Measurements from ENCODE around the gene ATP5F1B.
A peak's percentile ranks its signal among the peaks of the same experiment; 100 is the strongest.
"Not testable (repeated sequence)": the region's sequence is repeated elsewhere in the genome, so short reads cannot be mapped to it uniquely, and the experiment has no call there.

The ATP5F1B gene

GRCh38 chr12:56668197-56668457 lies 22.3 kb upstream of the ATP5F1B start:
- no peak overlapping the region for H3K4me3 ChIP-seq (ENCODE audit: low read depth, low read length)
- no peak for DNase-seq (ENCODE audit: low read depth)
- TF ChIP-seq CTCF (conservative IDR thresholded peaks at IDR 0.05; ENCODE audit: low read depth, low read length), result no peak

GRCh38 chr12:56661979-56662638 lies 16.3 kb upstream of the ATP5F1B start:
- DNase-seq (ENCODE audit: low read depth), result no peak
- TF ChIP-seq CTCF (conservative IDR thresholded peaks at IDR 0.05; ENCODE audit: low read depth, low read length), result no peak
- H3K4me3 ChIP-seq (ENCODE audit: low read depth, low read length), result no peak overlapping the region

- no peak for DNase-seq (ENCODE audit: low read depth)
- TF ChIP-seq CTCF (conservative IDR thresholded peaks at IDR 0.05; ENCODE audit: low read depth, low read length), result no peak
- H3K4me3 ChIP-seq (ENCODE audit: low read depth, low read length), result no peak overlapping the region
These were observed 15.8 kb upstream of the ATP5F1B start for GRCh38 chr12:56661560-56661959.

- no peak overlapping the region for H3K4me3 ChIP-seq (ENCODE audit: low read depth, low read length)
- TF ChIP-seq CTCF (conservative IDR thresholded peaks at IDR 0.05; ENCODE audit: low read depth, low read length), result no peak
- no peak for DNase-seq (ENCODE audit: low read depth)
These were observed 13.1 kb upstream of the ATP5F1B start for GRCh38 chr12:56658921-56659320.

GRCh38 chr12:56657416-56658379 lies 11.9 kb upstream of the ATP5F1B start:
- no peak overlapping the region for H3K4me3 ChIP-seq (ENCODE audit: low read depth, low read length)
- TF ChIP-seq CTCF (conservative IDR thresholded peaks at IDR 0.05; ENCODE audit: low read depth, low read length), result no peak
- no peak for DNase-seq (ENCODE audit: low read depth)

GRCh38 chr12:56653781-56654180 lies 8.0 kb upstream of the ATP5F1B start:
- DNase-seq (ENCODE audit: low read depth); H3K4me3 ChIP-seq (ENCODE audit: low read depth, low read length): not testable (repeated sequence)

- not testable (repeated sequence) for H3K4me3 ChIP-seq (ENCODE audit: low read depth, low read length)
These were observed 2.2 kb upstream of the ATP5F1B start for GRCh38 chr12:56648023-56648422.

GRCh38 chr12:56645201-56645716 lies 525 bp downstream of the ATP5F1B start:
- H3K4me3 ChIP-seq (ENCODE audit: low read depth, low read length), result peak overlapping the region; percentile 100
- no peak for DNase-seq (ENCODE audit: low read depth)
- TF ChIP-seq CTCF (conservative IDR thresholded peaks at IDR 0.05; ENCODE audit: low read depth, low read length), result no peak

More at GRCh38 chr12:56648023-56648422, 2.2 kb upstream of the ATP5F1B start:
- not testable (repeated sequence) for DNase-seq (ENCODE audit: low read depth)

All from choroid plexus epithelial cell (primary cell).